HEK293T (cell line): ENCODE results near the gene ANKRD12.

Experiments
- BHLHE40 ChIP-seq: fragments of 450-650 bp; IDR thresholded peaks from 2 replicates; pipeline ENCODE4 v1.6.1; 2016; ENCODE audit warnings: mild to moderate bottlenecking, moderate library complexity, borderline replicate concordance
- FOXK2 ChIP-seq: fragments of 450-650 bp; IDR thresholded peaks from 2 replicates; pipeline ENCODE4 v1.6.1; 2016; ENCODE audit warnings: mild to moderate bottlenecking
- L3MBTL2 ChIP-seq: fragments of 450-650 bp; conservative IDR thresholded peaks from 2 replicates; pipeline ENCODE4 v1.6.1; 2016; ENCODE audit warnings: mild to moderate bottlenecking
- PKNOX1 ChIP-seq: fragments of 450-650 bp; IDR thresholded peaks from 2 replicates; pipeline ENCODE4 v1.6.1; 2016
- SP1 ChIP-seq: fragments of 450-650 bp; IDR thresholded peaks from 2 replicates; pipeline ENCODE4 v1.6.1; 2017
- SUZ12 ChIP-seq: fragments of 450-650 bp; IDR thresholded peaks from 2 replicates; pipeline ENCODE4 v1.6.1; 2016; ENCODE audit warnings: mild to moderate bottlenecking
- ZNF384 ChIP-seq: fragments of 450-650 bp; IDR thresholded peaks from 2 replicates; pipeline ENCODE4 v1.6.1; 2016

GRCh38 chr18:9087144-9087543 lies 49.4 kb upstream of the ANKRD12 start:
- TF ChIP-seq SUZ12 (no peak), ZNF384 (no peak), FOXK2 (no peak), L3MBTL2 (no peak), BHLHE40 (no peak), SP1 (no peak), PKNOX1 (no peak)
